HepG2 (cell line): Measurements from ENCODE around the gene TSHZ1. TPM values are rescaled to one million over a fixed set of nuclear protein-coding genes. Genes with fewer than 3 reads are reported as not detected.

ENCODE experiments used
- ATAC-seq: fragments of 200-7000 bp; cut with Tn5 transposase; 3 replicates; pipeline ENCODE4 v1.9.1; 2020; ENCODE audit warnings: mild to moderate bottlenecking, moderate library complexity
- BruUV-seq: library from RNA; stranded (reverse); fragments of 400-500 nt; replicated peaks from 2 replicates; lab custom pipeline; 2021; lab: Mats Ljungman, UMichigan
- CTCF ChIA-PET: fragments of 300-600 bp; formaldehyde crosslinking; extraction: SDS; loops from one replicate; lab custom pipeline; 2021; ENCODE audit warnings: low total read pairs, inconsistent platforms, low intra/inter-chr PET ratio; lab: Yijun Ruan, JAX
- POLR2A ChIA-PET: fragments of 350-600 bp; sonication (Branson Sonifier 250); formaldehyde crosslinking; loops from one replicate; lab custom pipeline; 2020; ENCODE audit warnings: antibody characterized with exemption, inconsistent platforms; lab: Yijun Ruan, JAX
- DNase-seq: peaks from one replicate; pipeline ENCODE4 v3.0.0-alpha.2; 2015; ENCODE audit warnings: low spot score
- FAIRE-seq: peaks from 3 replicates; lab custom pipeline; 2011; peaks lifted over from hg19 to GRCh38; lab: Jason Lieb, UNC
- H2AFZ ChIP-seq: one replicate; pipeline ENCODE4 v1.6.1; 2011; ENCODE audit warnings: low read length, inconsistent platforms
- H3K27ac ChIP-seq: fragments of 300-600 bp; 3 replicates; pipeline ENCODE4 v1.8.0; 2011; ENCODE audit warnings: mixed run types, mild to moderate bottlenecking, mixed read lengths, low read length, inconsistent platforms; ENCODE audit not compliant: insufficient read depth; ENCODE audit errors: extremely low read length
- H3K27me3 ChIP-seq, 2 experiments: fragments of 200-600 bp in 1 of 2; 2 replicates in 1 of 2; 3 replicates in 1 of 2; pipeline versions ENCODE4 v1.6.0 to v1.8.0; 2011; ENCODE audit warnings: low read length in 2 of 2, mild to moderate bottlenecking in 2 of 2, moderate library complexity in 2 of 2, inconsistent platforms in 1 of 2; ENCODE audit not compliant: insufficient read depth in 2 of 2, control insufficient read depth in 1 of 2
- H3K36me3 ChIP-seq, 2 experiments: fragments of 200-600 bp in 1 of 2; replicated peaks in 1 of 2; 2 replicates in 1 of 2; 3 replicates in 1 of 2; pipeline versions ENCODE4 v1.5.1 to v1.8.0; 2011; ENCODE audit warnings: low read length in 2 of 2, inconsistent platforms in 1 of 2; ENCODE audit not compliant: insufficient read depth in 2 of 2, control insufficient read depth in 1 of 2
- H3K4me1 ChIP-seq: 2 replicates; pipeline ENCODE4 v1.5.1; 2012; ENCODE audit warnings: low read length, inconsistent platforms; ENCODE audit not compliant: insufficient read depth
- H3K4me2 ChIP-seq: 2 replicates; pipeline ENCODE4 v1.6.0; 2011; ENCODE audit warnings: low read depth, low read length, inconsistent platforms
- H3K4me3 ChIP-seq, 3 experiments: fragments of 200-600 bp in 1 of 3; sonication (generic), shearing (Covaris generic) in 1 of 3; replicated peaks in 1 of 3; 2 replicates each; pipeline ENCODE4 v1.5.1; 2011 to 2016; ENCODE audit warnings: low read length in 3 of 3, inconsistent platforms in 2 of 3, low read depth in 2 of 3, mild to moderate bottlenecking in 2 of 3, control low read depth in 1 of 3, mixed read lengths in 1 of 3; ENCODE audit not compliant: insufficient read depth in 1 of 3
- H3K79me2 ChIP-seq: one replicate; pipeline ENCODE4 v1.6.1; 2011; ENCODE audit warnings: low read length, inconsistent platforms; ENCODE audit not compliant: insufficient read depth
- H3K9ac ChIP-seq: 2 replicates; pipeline ENCODE4 v1.6.0; 2011; ENCODE audit warnings: mild to moderate bottlenecking, low read depth, low read length, inconsistent platforms; ENCODE audit not compliant: insufficient read depth
- H3K9me3 ChIP-seq: 2 replicates; pipeline ENCODE4 v1.5.1; 2012; ENCODE audit warnings: mild to moderate bottlenecking, low read length
- H4K20me1 ChIP-seq: 2 replicates; pipeline ENCODE4 v1.6.0; 2011; ENCODE audit warnings: inconsistent platforms, mild to moderate bottlenecking, low read length, moderate library complexity; ENCODE audit not compliant: insufficient read depth
- HOXD1 ChIP-seq: sonication (generic); formaldehyde crosslinking; IDR thresholded peaks from 2 replicates; pipeline ENCODE4 v1.5.0; 2020; ENCODE audit warnings: missing genetic modification reagents
- IKZF4 ChIP-seq: sonication (generic); formaldehyde crosslinking; IDR thresholded peaks from 2 replicates; pipeline ENCODE4 v1.5.1; 2020; ENCODE audit warnings: borderline replicate concordance, mild to moderate bottlenecking, low read depth, missing genetic modification reagents; ENCODE audit errors: not compliant biosample characterization
- PTBP1 ChIP-seq: fragments of 200-400 bp; formaldehyde crosslinking; IDR thresholded peaks from 2 replicates; pipeline ENCODE4 v1.6.1; 2018; ENCODE audit warnings: low read length, low read depth; ENCODE audit not compliant: poor library complexity, severe bottlenecking
- SRSF9 ChIP-seq: fragments of 200-400 bp; formaldehyde crosslinking; IDR thresholded peaks from 2 replicates; pipeline ENCODE4 v1.6.1; 2018; ENCODE audit warnings: borderline replicate concordance, mild to moderate bottlenecking, low read depth, low read length; ENCODE audit not compliant: insufficient read depth, poor library complexity, severe bottlenecking
- THAP7 ChIP-seq: sonication (generic); formaldehyde crosslinking; IDR thresholded peaks from 2 replicates; pipeline ENCODE4 v1.8.1; 2023; ENCODE audit warnings: mild to moderate bottlenecking, missing genetic modification reagents
- ZNF12 ChIP-seq: sonication (generic); formaldehyde crosslinking; IDR thresholded peaks from 2 replicates; pipeline ENCODE4 v1.5.0; 2020; ENCODE audit warnings: missing genetic modification reagents
- ZSCAN29 ChIP-seq: sonication (generic); formaldehyde crosslinking; conservative IDR thresholded peaks from 2 replicates; pipeline ENCODE4 v1.4.0; 2020; ENCODE audit warnings: mild to moderate bottlenecking, missing genetic modification reagents
- WGBS: methylation state at CpG from one replicate; pipeline ENCODE4 v1.1.6; 2017; ENCODE audit warnings: low lambda C conversion rate; 5-methylcytosine and 5-hydroxymethylcytosine counted together
- in situ Hi-C: cut with HindIII; loops from 2 replicates; pipeline ENCODE4 v1.10.0; 2017; ENCODE audit warnings: low pct_unique_long_range_greater_than_20kb; ENCODE audit not compliant: extremely low pct_ligation_motif_present
- intact Hi-C: fragments of 100-400 bp; cut with micrococcal nuclease; formaldehyde crosslinking; loops from one replicate; pipeline ENCODE4 v1.10.0; 2022; ENCODE audit not compliant: unreplicated experiment
- polyA plus RNA-seq, 8 experiments: library from polyadenylated mRNA; depleted of rRNA in 3 of 8; stranded (reverse) in 7 of 8; unstranded in 1 of 8; fragments of >200 nt; fragmentation: Illumina TruSeq in 4 of 8; extraction: Trizol in 4 of 8; gene quantifications; 2 replicates each; pipeline versions ENCODE4 v1.2.1 to v1.2.3, GENCODE V29; 2011 to 2016; ENCODE audit warnings: low read depth in 4 of 8, missing spikeins in 1 of 8, mixed read lengths in 1 of 8; ENCODE audit not compliant: insufficient read depth in 1 of 8
- total RNA-seq, 5 experiments: library from RNA; depleted of rRNA; stranded (reverse); fragments of >200 nt; fragmentation: Illumina TruSeq; extraction: Trizol; gene quantifications; 2 replicates each; pipeline ENCODE4 v1.2.3, GENCODE V29; 2016; ENCODE audit warnings: low read depth in 1 of 5
- TF ChIP-seq, protein P1 (sequence below): IDR thresholded peaks from 2 replicates; pipeline ENCODE4 v1.6.1; 2016; ENCODE audit warnings: mild to moderate bottlenecking, missing biosample characterization, missing genetic modification reagents

Gene TSHZ1
- total and polyA plus RNA-seq, 2 of the 13 experiments (the other 11 are each of a cell fraction or from before 2014, with no cell fraction given): 2.5 to 2.7 TPM

DNA sequence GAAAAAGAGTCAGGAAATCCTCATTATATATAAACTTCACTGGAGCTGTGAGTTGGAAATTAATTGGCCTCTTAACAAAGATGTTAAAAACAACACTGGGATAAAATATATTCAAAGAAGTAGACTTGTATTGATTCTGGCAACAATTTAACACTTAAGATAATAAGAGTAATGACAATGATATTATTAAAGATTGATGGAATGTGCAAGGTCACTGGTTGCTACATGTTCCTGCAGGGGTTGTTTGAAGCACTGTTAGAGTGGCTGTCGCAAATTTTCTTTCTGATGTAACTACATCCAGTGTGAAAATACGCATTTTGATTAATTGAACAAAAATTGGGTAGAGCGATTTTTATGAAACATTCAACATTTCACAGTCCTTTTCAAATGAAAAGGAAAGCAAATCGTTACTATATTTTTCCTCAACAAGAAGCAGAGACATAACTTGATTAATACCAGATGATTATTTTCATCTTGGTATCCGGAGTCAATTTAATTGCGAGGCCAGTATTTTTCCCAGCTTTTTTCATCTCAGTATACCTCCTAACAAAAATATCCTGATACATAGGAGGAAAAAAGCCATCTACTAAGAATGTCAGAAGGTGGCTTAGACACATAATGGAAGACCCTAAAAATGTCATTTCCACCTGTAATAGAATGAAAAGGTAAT is 7.8 kb upstream of the TSHZ1 start:
- Histone ChIP-seq H3K27ac (no peak overlapping the region), H3K9me3 (no peaks in the 10 kb centered on the region), H4K20me1 (peaks cover 8% of the 10 kb centered on the region; the same call in 1 of the 2 replicates), H3K4me2 (no peak overlapping the region), H3K4me1 (peaks cover 21% of the 10 kb centered on the region), H3K4me3 (no peak overlapping the region), H3K27me3 (no peaks in the 10 kb centered on the region), H2AFZ (no peak overlapping the region), H3K9ac (no peak overlapping the region), H3K79me2 (peaks cover 49% of the 10 kb centered on the region), H3K36me3 (peaks cover 2 to 13% of the 10 kb centered on the region in 2 experiments; a peak in 4 of 5 replicates)
- ChIA-PET POLR2A (no interaction called here), CTCF (no interaction called here)
- intact Hi-C loops: no loop called here
- FAIRE-seq: no peak
- no peak for ATAC-seq
- in situ Hi-C loops: loop anchor here (25.0 kb wide), 1 partner anchor 916 kb away; the partner anchor contains the start of gene CYB5A
- WGBS: 95% methylated on average over 6 of the region's 6 CpGs
- TF ChIP-seq, protein P1, sequence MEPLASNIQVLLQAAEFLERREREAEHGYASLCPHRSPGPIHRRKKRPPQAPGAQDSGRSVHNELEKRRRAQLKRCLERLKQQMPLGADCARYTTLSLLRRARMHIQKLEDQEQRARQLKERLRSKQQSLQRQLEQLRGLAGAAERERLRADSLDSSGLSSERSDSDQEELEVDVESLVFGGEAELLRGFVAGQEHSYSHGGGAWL (CRISPR knock-in tag): no peak
- no peak for TF ChIP-seq PTBP1
- TF ChIP-seq THAP7 (CRISPR knock-in tag): no peak
- no peak for TF ChIP-seq ZNF12 (CRISPR knock-in tag)
- no peak for TF ChIP-seq HOXD1 (CRISPR knock-in tag)
- no peak for TF ChIP-seq SRSF9
- TF ChIP-seq ZSCAN29: no peak
- no peak for TF ChIP-seq IKZF4 (CRISPR knock-in tag)
- DNase-seq: no peak
- BruUV-seq: no TSS peak
